Limb (tissue), 2 donors: ENCODE results near the gene FRMD4B.

ENCODE experiments used
- DNase-seq, 2 donors: peaks; one replicate each; pipeline ENCODE4 v3.0.0-alpha.2; 2016; ENCODE audit errors: extremely low spot score in 2 of 2

Gene FRMD4B

GRCh38 chr3:69405067-69405466 is 19.2 kb upstream of the FRMD4B start:
- DNase-seq = no peak

- DNase-seq = no peak
Observed at GRCh38 chr3:69403454-69403853, 17.6 kb upstream of the FRMD4B start.

GRCh38 chr3:69400683-69401082 is 14.8 kb upstream of the FRMD4B start:
- DNase-seq = no peak

GRCh38 chr3:69392850-69393249 is 7.0 kb upstream of the FRMD4B start:
- no peak for DNase-seq

GRCh38 chr3:69392415-69392814 is 6.5 kb upstream of the FRMD4B start:
- no peak for DNase-seq

- DNase-seq = no peak
Observed at GRCh38 chr3:69391554-69391953, 5.7 kb upstream of the FRMD4B start.

- no peak for DNase-seq
Observed at GRCh38 chr3:69390771-69391170, 4.9 kb upstream of the FRMD4B start.

- no peak for DNase-seq
Observed at GRCh38 chr3:69389520-69390248, 3.8 kb upstream of the FRMD4B start.

GRCh38 chr3:69388241-69388640 is 2.4 kb upstream of the FRMD4B start:
- no peak for DNase-seq

GRCh38 chr3:69386556-69387385 is 883 bp upstream of the FRMD4B start:
- no peak for DNase-seq

- DNase-seq = peak in 1 of 2 donors; percentile 37
Observed at GRCh38 chr3:69385123-69385722, 665 bp downstream of the FRMD4B start.

GRCh38 chr3:69384326-69384725 is 1.6 kb downstream of the FRMD4B start:
- DNase-seq = no peak

- DNase-seq = no peak
Observed at GRCh38 chr3:69379661-69380060, 6.2 kb downstream of the FRMD4B start.

- no peak for DNase-seq
Observed at GRCh38 chr3:69378112-69378802, 7.6 kb downstream of the FRMD4B start.

- no peak for DNase-seq
Observed at GRCh38 chr3:69377262-69377661, 8.6 kb downstream of the FRMD4B start.

GRCh38 chr3:69376731-69377130 is 9.2 kb downstream of the FRMD4B start:
- DNase-seq = no peak

GRCh38 chr3:69371816-69372215 is 14.1 kb downstream of the FRMD4B start:
- no peak for DNase-seq

GRCh38 chr3:69370901-69371301 is 15.0 kb downstream of the FRMD4B start:
- DNase-seq = no peak

GRCh38 chr3:69370156-69370883 is 15.6 kb downstream of the FRMD4B start:
- no peak for DNase-seq

GRCh38 chr3:69368129-69368741 is 17.7 kb downstream of the FRMD4B start:
- DNase-seq = no peak

GRCh38 chr3:69367586-69367985 is 18.3 kb downstream of the FRMD4B start:
- DNase-seq = no peak
